K562 (cell line): ENCODE measurements around the gene CRIM1. TPM values are rescaled to one million over a fixed set of nuclear protein-coding genes. Genes with fewer than 3 reads are reported as not detected.

ENCODE experiments used
- ATAC-seq: fragments of 200-7000 bp; cut with Tn5 transposase; 3 replicates; pipeline ENCODE4 v1.9.1; 2020; ENCODE audit warnings: moderate library complexity
- BruUV-seq: library from RNA; stranded (reverse); fragments of 400-500 nt; replicated peaks from 2 replicates; lab custom pipeline; 2021; lab: Mats Ljungman, UMichigan
- CTCF ChIA-PET: fragments of 300-600 bp; formaldehyde crosslinking; extraction: SDS; loops from one replicate; lab custom pipeline; 2021; ENCODE audit warnings: low intra/inter-chr PET ratio; lab: Yijun Ruan, JAX
- POLR2A ChIA-PET: fragments of 300-600, 350-650 bp; sonication (Branson Sonifier 250); formaldehyde crosslinking; extraction: SDS; loops from one replicate; lab custom pipeline; 2021; ENCODE audit warnings: antibody characterized with exemption, inconsistent platforms; lab: Yijun Ruan, JAX
- DNase-seq, 4 experiments: peaks; one replicate each; pipeline versions ENCODE4 v3.0.0 to v3.0.0-alpha.2; 2011 to 2018; ENCODE audit warnings: low spot score in 3 of 4, mixed read lengths in 3 of 4; ENCODE audit errors: extremely low read depth in 1 of 4
- FAIRE-seq: peaks from 2 replicates; lab custom pipeline; 2011; peaks lifted over from hg19 to GRCh38; lab: Jason Lieb, UNC
- H2AFZ ChIP-seq: 2 replicates; pipeline ENCODE4 v1.6.0; 2011; ENCODE audit warnings: low read depth, low read length, control low read depth, inconsistent platforms
- H3K27ac ChIP-seq: fragments of 200-600 bp; 3 replicates; pipeline ENCODE4 v1.8.0; 2011; ENCODE audit warnings: low read depth, mild to moderate bottlenecking, control low read depth, inconsistent platforms, low read length, moderate library complexity, mixed read lengths; ENCODE audit errors: extremely low read depth
- H3K27me3 ChIP-seq, 2 experiments: fragments of 300-600 bp in 1 of 2; 2 replicates in 1 of 2; 3 replicates in 1 of 2; pipeline versions ENCODE4 v1.6.0 to v1.8.0; 2011; ENCODE audit warnings: inconsistent platforms in 2 of 2, low read length in 2 of 2, mild to moderate bottlenecking in 1 of 2, mixed read lengths in 1 of 2, moderate library complexity in 1 of 2; ENCODE audit not compliant: control insufficient read depth in 2 of 2, insufficient read depth in 2 of 2
- H3K36me3 ChIP-seq: fragments of 300-600 bp; 3 replicates; pipeline ENCODE4 v1.8.0; 2011; ENCODE audit warnings: mild to moderate bottlenecking, low read length, inconsistent platforms; ENCODE audit not compliant: control insufficient read depth, insufficient read depth
- H3K4me1 ChIP-seq, 2 experiments: fragments of 200-600 bp in 1 of 2; replicated peaks in 1 of 2; 2 replicates in 1 of 2; 3 replicates in 1 of 2; pipeline versions ENCODE4 v1.5.1 to v1.8.0; 2011; ENCODE audit warnings: inconsistent platforms in 2 of 2, low read length in 2 of 2, mild to moderate bottlenecking in 1 of 2, mixed read lengths in 1 of 2, moderate library complexity in 1 of 2; ENCODE audit not compliant: control insufficient read depth in 2 of 2, insufficient read depth in 2 of 2
- H3K4me2 ChIP-seq: 2 replicates; pipeline ENCODE4 v1.6.1; 2011; ENCODE audit warnings: low read length, control low read depth, inconsistent platforms, mixed read lengths; ENCODE audit not compliant: insufficient read depth
- H3K4me3 ChIP-seq: fragments of 200-600 bp; sonication (generic), shearing (Covaris generic); 2 replicates; pipeline ENCODE4 v1.5.1; 2016; ENCODE audit warnings: control low read depth, inconsistent platforms
- H3K79me2 ChIP-seq: fragments of 200-600 bp; 3 replicates; pipeline ENCODE4 v1.8.0; 2011; ENCODE audit warnings: low read length, inconsistent platforms; ENCODE audit not compliant: control insufficient read depth, insufficient read depth
- H3K9ac ChIP-seq, 2 experiments: 2 replicates each; pipeline versions ENCODE4 v1.6.0 to v1.6.1; 2011; ENCODE audit warnings: low read depth in 2 of 2, low read length in 2 of 2, control low read depth in 1 of 2, inconsistent platforms in 1 of 2, mild to moderate bottlenecking in 1 of 2, mixed read lengths in 1 of 2; ENCODE audit not compliant: insufficient read depth in 1 of 2
- H3K9me1 ChIP-seq: one replicate; pipeline ENCODE4 v1.6.0; 2011; ENCODE audit warnings: inconsistent platforms, mild to moderate bottlenecking, low read length, moderate library complexity; ENCODE audit not compliant: control insufficient read depth, insufficient read depth
- H3K9me3 ChIP-seq: replicated peaks from 2 replicates; pipeline ENCODE4 v1.5.1; 2011; ENCODE audit warnings: low read depth, low read length, inconsistent platforms; ENCODE audit not compliant: control insufficient read depth, insufficient read depth
- H4K20me1 ChIP-seq: replicated peaks from 2 replicates; pipeline ENCODE4 v1.6.1; 2011; ENCODE audit warnings: low read length, inconsistent platforms, mixed read lengths; ENCODE audit not compliant: control insufficient read depth, insufficient read depth
- BRD9 ChIP-seq: fragments of 450-650 bp; IDR thresholded peaks from 2 replicates; pipeline ENCODE4 v1.6.1; 2018; ENCODE audit warnings: low read depth; ENCODE audit not compliant: partially characterized antibody
- ESRRB ChIP-seq: fragments of 250-450 bp; sonication (Bioruptor Pico); IDR thresholded peaks from 2 replicates; pipeline ENCODE4 v1.5.0; 2020; ENCODE audit warnings: mild to moderate bottlenecking, moderate library complexity, borderline replicate concordance
- NCOA2 ChIP-seq, 2 experiments: fragments of 450-650 bp; IDR thresholded peaks; 2 replicates each; pipeline ENCODE4 v1.6.1; 2018; ENCODE audit warnings: mild to moderate bottlenecking in 2 of 2, moderate library complexity in 1 of 2; ENCODE audit not compliant: partially characterized antibody in 2 of 2
- POLR2H ChIP-seq: IDR thresholded peaks from 2 replicates; pipeline ENCODE4 v1.6.1; 2016; ENCODE audit warnings: missing genetic modification characterization, low read depth, mild to moderate bottlenecking, control low read depth, missing compliant biosample characterization, moderate library complexity
- PYGO2 ChIP-seq: fragments of 450-650 bp; IDR thresholded peaks from 2 replicates; pipeline ENCODE4 v1.6.1; 2016; ENCODE audit warnings: mild to moderate bottlenecking, missing genetic modification characterization, moderate library complexity, missing compliant biosample characterization
- SLC30A9 ChIP-seq: fragments of 250-450 bp; sonication (Bioruptor Pico); IDR thresholded peaks from 2 replicates; pipeline ENCODE4 v1.8.0; 2022; ENCODE audit warnings: mild to moderate bottlenecking, moderate library complexity
- WGBS: fragments of 100-300 bp; shearing (Covaris generic); methylation state at CpG from one replicate; pipeline ENCODE4 v1.1.6; 2016; ENCODE audit warnings: low coverage, mixed read lengths; ENCODE audit not compliant: insufficient coverage; ENCODE audit errors: missing lambda C conversion rate; 5-methylcytosine and 5-hydroxymethylcytosine counted together
- in situ Hi-C: fragments of 300-500 bp; cut with MboI; formaldehyde crosslinking; loops from 4 replicates; pipeline ENCODE4 v1.15.0; 2018; ENCODE audit warnings: inconsistent platforms, mixed read lengths
- intact Hi-C: fragments of 100-400 bp; cut with micrococcal nuclease; formaldehyde crosslinking; loops from 2 replicates; pipeline ENCODE4 v1.14.2; 2022
- polyA plus RNA-seq, 8 experiments: library from polyadenylated mRNA; depleted of rRNA in 4 of 8; stranded (reverse) in 5 of 8; unstranded in 3 of 8; fragments of >200 nt; fragmentation: Nextera tagmentation in 2 of 8; fragmentation: Illumina TruSeq in 1 of 8; extraction: Ambion mirVana in 2 of 8; extraction: Trizol in 1 of 8; gene quantifications; 2 replicates each; pipeline versions ENCODE4 v1.2.1 to v1.2.3, GENCODE V29; 2011 to 2014; ENCODE audit warnings: inconsistent platforms in 1 of 8, missing spikeins in 1 of 8
- total RNA-seq, 7 experiments: library from RNA; depleted of rRNA in 6 of 7; stranded (reverse); fragments of >200 nt in 6 of 7; fragmentation: Illumina TruSeq in 2 of 7; extraction: Trizol in 2 of 7; gene quantifications; 2 replicates each; pipeline versions ENCODE4 v1.2.1 to v1.2.3, GENCODE V29; 2011 to 2021; ENCODE audit warnings: low replicate concordance in 1 of 7
- TF ChIP-seq, protein P1 (sequence below): IDR thresholded peaks from 2 replicates; pipeline ENCODE4 v1.6.1; 2016; ENCODE audit warnings: missing genetic modification characterization, missing compliant biosample characterization
- TF ChIP-seq, protein P2 (sequence below): fragments of 250-450 bp; sonication (Bioruptor Pico); IDR thresholded peaks from 2 replicates; pipeline ENCODE4 v1.5.0; 2020; ENCODE audit warnings: mild to moderate bottlenecking
- TF ChIP-seq, protein P3 (sequence below): sonication (generic); formaldehyde crosslinking; IDR thresholded peaks from 2 replicates; pipeline ENCODE4 v1.8.1; 2023; ENCODE audit warnings: mild to moderate bottlenecking, missing genetic modification reagents
- TF ChIP-seq, protein P4 (sequence below): IDR thresholded peaks from 2 replicates; pipeline ENCODE4 v1.6.1; 2011; ENCODE audit not compliant: insufficient read length; ENCODE audit errors: extremely low read depth
- TF ChIP-seq, protein P5 (sequence below): fragments of 450-650 bp; IDR thresholded peaks from 2 replicates; pipeline ENCODE4 v1.6.1; 2018; ENCODE audit not compliant: partially characterized antibody

CRIM1 gene
- total and polyA plus RNA-seq, 9 of the 15 experiments (the other 6 are each of a cell fraction or from before 2014, with no cell fraction given): 0.01 to 0.36 (median 0.06) TPM; not detected in 1

DNA sequence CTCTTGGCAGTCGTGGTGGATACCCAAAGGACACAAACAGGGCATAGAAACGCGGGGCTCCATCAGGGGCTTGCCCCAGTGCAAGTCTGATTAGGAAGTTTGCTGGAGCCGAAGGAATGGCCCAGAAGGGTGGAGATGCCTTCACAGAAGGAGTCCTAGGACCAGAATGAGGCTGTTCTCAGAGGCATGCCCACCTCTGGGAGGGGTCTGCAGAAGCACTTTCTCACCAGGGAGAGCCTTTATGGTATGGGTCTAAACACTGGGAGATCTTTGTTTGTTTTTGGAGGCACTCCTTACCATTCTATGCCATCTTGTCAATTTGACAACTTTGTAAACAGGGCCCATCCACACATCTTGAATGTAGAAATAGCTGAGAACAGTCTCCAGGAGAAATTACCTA is 75.0 kb downstream of the CRIM1 start:
- WGBS: 0% methylated on average over 4 of the region's 4 CpGs
- POLR2A ChIA-PET: no interaction called here
- BruUV-seq: no TSS peak
- TF ChIP-seq, protein P1, sequence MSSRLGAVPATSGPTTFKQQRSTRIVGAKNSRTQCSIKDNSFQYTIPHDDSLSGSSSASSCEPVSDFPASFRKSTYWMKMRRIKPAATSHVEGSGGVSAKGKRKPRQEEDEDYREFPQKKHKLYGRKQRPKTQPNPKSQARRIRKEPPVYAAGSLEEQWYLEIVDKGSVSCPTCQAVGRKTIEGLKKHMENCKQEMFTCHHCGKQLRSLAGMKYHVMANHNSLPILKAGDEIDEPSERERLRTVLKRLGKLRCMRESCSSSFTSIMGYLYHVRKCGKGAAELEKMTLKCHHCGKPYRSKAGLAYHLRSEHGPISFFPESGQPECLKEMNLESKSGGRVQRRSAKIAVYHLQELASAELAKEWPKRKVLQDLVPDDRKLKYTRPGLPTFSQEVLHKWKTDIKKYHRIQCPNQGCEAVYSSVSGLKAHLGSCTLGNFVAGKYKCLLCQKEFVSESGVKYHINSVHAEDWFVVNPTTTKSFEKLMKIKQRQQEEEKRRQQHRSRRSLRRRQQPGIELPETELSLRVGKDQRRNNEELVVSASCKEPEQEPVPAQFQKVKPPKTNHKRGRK: no peak
- TF ChIP-seq, protein P2, sequence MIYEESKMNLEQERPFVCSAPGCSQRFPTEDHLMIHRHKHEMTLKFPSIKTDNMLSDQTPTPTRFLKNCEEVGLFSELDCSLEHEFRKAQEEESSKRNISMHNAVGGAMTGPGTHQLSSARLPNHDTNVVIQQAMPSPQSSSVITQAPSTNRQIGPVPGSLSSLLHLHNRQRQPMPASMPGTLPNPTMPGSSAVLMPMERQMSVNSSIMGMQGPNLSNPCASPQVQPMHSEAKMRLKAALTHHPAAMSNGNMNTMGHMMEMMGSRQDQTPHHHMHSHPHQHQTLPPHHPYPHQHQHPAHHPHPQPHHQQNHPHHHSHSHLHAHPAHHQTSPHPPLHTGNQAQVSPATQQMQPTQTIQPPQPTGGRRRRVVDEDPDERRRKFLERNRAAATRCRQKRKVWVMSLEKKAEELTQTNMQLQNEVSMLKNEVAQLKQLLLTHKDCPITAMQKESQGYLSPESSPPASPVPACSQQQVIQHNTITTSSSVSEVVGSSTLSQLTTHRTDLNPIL (CRISPR knock-in tag): no peak
- no peak for TF ChIP-seq PYGO2 (tag)
- no peak for TF ChIP-seq POLR2H (tag)
- no peak for TF ChIP-seq ESRRB (CRISPR knock-in tag)
- no peak for TF ChIP-seq BRD9
- TF ChIP-seq, protein P3, sequence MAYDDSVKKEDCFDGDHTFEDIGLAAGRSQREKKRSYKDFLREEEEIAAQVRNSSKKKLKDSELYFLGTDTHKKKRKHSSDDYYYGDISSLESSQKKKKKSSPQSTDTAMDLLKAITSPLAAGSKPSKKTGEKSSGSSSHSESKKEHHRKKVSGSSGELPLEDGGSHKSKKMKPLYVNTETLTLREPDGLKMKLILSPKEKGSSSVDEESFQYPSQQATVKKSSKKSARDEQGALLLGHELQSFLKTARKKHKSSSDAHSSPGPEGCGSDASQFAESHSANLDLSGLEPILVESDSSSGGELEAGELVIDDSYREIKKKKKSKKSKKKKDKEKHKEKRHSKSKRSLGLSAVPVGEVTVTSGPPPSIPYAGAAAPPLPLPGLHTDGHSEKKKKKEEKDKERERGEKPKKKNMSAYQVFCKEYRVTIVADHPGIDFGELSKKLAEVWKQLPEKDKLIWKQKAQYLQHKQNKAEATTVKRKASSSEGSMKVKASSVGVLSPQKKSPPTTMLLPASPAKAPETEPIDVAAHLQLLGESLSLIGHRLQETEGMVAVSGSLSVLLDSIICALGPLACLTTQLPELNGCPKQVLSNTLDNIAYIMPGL (CRISPR knock-in tag): no peak
- TF ChIP-seq SLC30A9 (CRISPR knock-in tag): no peak
- TF ChIP-seq NCOA2 (IDR thresholded peaks at IDR 0.05; ENCODE audit: partially characterized antibody in 2 of 2): no peak
- TF ChIP-seq, protein P4, sequence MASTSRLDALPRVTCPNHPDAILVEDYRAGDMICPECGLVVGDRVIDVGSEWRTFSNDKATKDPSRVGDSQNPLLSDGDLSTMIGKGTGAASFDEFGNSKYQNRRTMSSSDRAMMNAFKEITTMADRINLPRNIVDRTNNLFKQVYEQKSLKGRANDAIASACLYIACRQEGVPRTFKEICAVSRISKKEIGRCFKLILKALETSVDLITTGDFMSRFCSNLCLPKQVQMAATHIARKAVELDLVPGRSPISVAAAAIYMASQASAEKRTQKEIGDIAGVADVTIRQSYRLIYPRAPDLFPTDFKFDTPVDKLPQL: no peak
- TF ChIP-seq, protein P5, sequence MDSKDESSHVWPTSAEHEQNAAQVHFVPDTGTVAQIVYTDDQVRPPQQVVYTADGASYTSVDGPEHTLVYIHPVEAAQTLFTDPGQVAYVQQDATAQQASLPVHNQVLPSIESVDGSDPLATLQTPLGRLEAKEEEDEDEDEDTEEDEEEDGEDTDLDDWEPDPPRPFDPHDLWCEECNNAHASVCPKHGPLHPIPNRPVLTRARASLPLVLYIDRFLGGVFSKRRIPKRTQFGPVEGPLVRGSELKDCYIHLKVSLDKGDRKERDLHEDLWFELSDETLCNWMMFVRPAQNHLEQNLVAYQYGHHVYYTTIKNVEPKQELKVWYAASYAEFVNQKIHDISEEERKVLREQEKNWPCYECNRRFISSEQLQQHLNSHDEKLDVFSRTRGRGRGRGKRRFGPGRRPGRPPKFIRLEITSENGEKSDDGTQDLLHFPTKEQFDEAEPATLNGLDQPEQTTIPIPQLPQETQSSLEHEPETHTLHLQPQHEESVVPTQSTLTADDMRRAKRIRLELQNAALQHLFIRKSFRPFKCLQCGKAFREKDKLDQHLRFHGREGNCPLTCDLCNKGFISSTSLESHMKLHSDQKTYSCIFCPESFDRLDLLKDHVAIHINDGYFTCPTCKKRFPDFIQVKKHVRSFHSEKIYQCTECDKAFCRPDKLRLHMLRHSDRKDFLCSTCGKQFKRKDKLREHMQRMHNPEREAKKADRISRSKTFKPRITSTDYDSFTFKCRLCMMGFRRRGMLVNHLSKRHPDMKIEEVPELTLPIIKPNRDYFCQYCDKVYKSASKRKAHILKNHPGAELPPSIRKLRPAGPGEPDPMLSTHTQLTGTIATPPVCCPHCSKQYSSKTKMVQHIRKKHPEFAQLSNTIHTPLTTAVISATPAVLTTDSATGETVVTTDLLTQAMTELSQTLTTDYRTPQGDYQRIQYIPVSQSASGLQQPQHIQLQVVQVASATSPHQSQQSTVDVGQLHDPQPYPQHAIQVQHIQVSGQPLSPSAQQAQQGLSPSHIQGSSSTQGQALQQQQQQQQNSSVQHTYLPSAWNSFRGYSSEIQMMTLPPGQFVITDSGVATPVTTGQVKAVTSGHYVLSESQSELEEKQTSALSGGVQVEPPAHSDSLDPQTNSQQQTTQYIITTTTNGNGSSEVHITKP: no peak

More for the DNA sequence above, 75.0 kb downstream of the CRIM1 start:
- no peak for ATAC-seq
- no peaks in the 10 kb centered on the region for H4K20me1 ChIP-seq
- no peaks in the 10 kb centered on the region for H3K36me3 ChIP-seq
- no peak overlapping the region for H3K9ac ChIP-seq
- CTCF ChIA-PET: no interaction called here
- FAIRE-seq: no peak
- H3K4me2 ChIP-seq: no peak overlapping the region
- no peaks in the 10 kb centered on the region for H3K9me1 ChIP-seq
- H3K4me3 ChIP-seq: no peak overlapping the region
- no peaks in the 10 kb centered on the region for H3K27me3 ChIP-seq
- no peaks in the 10 kb centered on the region for H3K4me1 ChIP-seq
- no peak overlapping the region for H3K27ac ChIP-seq
- intact Hi-C loops (no loop called here), in situ Hi-C loops (no loop called here)
- no peak overlapping the region for H2AFZ ChIP-seq
- no peaks in the 10 kb centered on the region for H3K79me2 ChIP-seq
- DNase-seq: no peak
- H3K9me3 ChIP-seq: no peaks in the 10 kb centered on the region
